ENCODE results near the gene SEPTIN10.

- TF ChIP-seq CTCF (IDR thresholded peaks at IDR 0.05) (no peak), POLR2A (IDR thresholded peaks at IDR 0.05) (no peak), POLR2AphosphoS5 (IDR thresholded peaks at IDR 0.05) (no peak), EP300 (IDR thresholded peaks at IDR 0.05) (no peak)
These were observed 56.5 kb downstream of the SEPTIN10 start for GRCh38 chr2:109557309-109557708.

Measured in sigmoid colon (tissue), 4 donors.